GM12891 (cell line): ENCODE measurements around the gene NDST1.

ENCODE experiments used
- PAX5 ChIP-seq: IDR thresholded peaks from 2 replicates; pipeline ENCODE4 v1.6.1; 2011; ENCODE audit warnings: low read length, moderate library complexity, mild to moderate bottlenecking; ENCODE audit not compliant: insufficient read depth, severe bottlenecking
- POLR2A ChIP-seq: IDR thresholded peaks from 2 replicates; pipeline ENCODE4 v1.6.1; 2011; ENCODE audit warnings: low read depth, low read length, control low read depth
- POLR2AphosphoS5 ChIP-seq: IDR thresholded peaks from 2 replicates; pipeline ENCODE4 v1.6.1; 2011; ENCODE audit warnings: low read depth, low read length, control low read depth
- SPI1 ChIP-seq: IDR thresholded peaks from 2 replicates; pipeline ENCODE4 v1.6.1; 2011; ENCODE audit warnings: low read depth, low read length, control low read depth

DNA sequence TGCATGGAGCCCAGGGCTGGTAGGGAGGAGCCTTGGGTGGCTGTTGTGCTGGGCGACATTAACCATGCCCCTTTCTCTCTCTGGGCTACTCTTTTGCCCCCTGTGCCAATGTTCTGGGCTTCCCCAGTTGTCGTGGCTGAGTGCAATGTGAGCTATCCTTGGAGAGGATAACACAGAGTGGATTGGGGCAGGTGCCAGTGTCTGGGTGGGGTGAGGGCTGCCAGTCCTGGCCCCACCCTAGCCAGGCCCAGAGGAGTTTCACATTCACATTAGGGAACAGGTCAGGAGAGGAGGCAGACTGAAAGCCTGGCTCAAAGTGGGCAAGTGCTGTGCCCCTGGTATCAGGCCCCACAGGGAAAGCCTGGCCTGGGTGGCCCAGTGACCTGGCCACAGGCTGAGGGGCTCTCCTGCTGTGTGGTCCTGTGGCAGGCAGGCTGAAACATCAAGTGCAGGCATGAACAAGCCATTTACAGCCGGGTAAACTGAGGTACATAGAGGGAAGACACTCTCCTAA is 7.5 kb upstream of the NDST1 start:
- no peak for TF ChIP-seq POLR2A
- TF ChIP-seq POLR2AphosphoS5 = no peak
- TF ChIP-seq PAX5 = no peak
- no peak for TF ChIP-seq SPI1
